HG03066 (cell line): ENCODE measurements around the gene RUNX3.

ENCODE experiments used
- ATAC-seq: cut with Tn5 transposase; IDR thresholded peaks from one replicate; pipeline ENCODE4 v1.9.1; 2021; ENCODE audit warnings: low read depth; ENCODE audit not compliant: unreplicated experiment

Gene RUNX3

DNA sequence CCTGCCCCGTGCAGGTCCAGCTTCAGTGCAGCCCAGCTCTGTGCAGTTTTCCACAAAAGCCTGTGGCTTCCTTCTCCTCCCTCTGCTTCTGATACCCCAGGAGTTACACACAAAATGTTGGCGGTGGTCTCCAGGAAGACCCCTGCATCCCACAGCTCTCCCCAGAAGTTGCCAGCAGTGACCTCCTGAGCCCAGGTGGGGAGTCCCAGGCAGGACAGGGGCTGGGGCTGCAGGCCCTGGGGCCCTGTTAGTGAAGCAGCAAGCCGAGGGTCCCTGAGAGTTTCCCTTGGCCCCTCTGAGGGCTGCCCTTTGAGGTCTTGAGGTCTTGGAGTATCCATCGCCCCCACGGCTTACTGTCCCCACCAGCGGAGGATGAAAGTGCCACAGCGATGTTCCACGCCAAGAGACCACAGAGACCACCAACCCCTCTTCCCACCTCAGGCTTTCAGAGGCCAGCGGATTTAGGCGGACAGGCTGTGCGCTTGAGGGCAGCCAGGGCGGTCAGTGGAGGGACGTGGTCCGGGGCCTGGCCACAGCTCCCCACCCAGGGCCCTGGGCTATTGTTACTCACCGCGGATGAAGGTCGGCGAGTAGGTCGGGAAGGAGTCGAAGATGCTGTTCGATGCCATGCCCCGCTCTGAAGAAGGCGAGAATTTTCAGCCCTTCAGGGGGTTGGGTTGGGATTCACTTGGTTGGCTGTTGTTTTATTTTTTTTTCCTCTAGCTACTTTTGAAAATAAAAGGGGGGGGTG is 34.0 kb upstream of the RUNX3 start:
- ATAC-seq: no peak

DNA sequence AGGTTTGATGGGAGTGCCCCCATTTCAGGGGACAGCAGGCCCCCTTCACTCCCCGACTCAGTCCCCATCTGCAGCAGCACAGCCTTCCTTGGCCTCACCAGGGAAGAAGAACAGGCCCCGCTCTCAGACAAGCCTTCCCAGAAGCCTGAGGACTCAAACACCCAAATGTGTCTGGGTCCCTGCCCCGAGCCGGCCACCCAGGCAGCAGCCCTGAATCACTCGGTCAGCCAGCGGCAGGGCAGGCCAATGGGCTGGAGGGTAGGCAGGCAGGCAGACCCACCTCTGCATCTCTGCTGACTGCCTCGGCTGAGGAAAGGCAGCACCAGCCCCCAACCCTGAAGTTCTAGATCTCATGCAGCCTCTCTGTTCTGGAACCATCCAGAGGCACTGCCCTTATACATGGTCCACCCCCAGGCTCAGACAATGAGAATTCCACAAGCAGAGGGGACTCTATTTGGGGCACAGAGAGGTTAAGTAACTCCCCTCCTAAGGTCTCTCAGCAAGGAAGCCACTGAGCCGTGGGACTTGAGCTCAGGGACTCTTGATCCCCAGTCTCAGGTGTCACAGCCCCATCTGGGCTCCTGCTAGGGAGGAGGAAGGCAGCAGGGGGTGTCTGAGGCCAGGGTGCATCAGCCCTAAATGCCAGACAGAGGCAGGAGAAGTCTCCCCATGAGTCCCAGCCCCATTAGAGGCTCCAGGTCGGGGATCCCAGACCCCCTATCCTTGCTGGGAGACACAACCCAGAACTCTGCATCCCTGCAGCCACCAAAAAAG is 33.2 kb upstream of the RUNX3 start:
- ATAC-seq: no peak

DNA sequence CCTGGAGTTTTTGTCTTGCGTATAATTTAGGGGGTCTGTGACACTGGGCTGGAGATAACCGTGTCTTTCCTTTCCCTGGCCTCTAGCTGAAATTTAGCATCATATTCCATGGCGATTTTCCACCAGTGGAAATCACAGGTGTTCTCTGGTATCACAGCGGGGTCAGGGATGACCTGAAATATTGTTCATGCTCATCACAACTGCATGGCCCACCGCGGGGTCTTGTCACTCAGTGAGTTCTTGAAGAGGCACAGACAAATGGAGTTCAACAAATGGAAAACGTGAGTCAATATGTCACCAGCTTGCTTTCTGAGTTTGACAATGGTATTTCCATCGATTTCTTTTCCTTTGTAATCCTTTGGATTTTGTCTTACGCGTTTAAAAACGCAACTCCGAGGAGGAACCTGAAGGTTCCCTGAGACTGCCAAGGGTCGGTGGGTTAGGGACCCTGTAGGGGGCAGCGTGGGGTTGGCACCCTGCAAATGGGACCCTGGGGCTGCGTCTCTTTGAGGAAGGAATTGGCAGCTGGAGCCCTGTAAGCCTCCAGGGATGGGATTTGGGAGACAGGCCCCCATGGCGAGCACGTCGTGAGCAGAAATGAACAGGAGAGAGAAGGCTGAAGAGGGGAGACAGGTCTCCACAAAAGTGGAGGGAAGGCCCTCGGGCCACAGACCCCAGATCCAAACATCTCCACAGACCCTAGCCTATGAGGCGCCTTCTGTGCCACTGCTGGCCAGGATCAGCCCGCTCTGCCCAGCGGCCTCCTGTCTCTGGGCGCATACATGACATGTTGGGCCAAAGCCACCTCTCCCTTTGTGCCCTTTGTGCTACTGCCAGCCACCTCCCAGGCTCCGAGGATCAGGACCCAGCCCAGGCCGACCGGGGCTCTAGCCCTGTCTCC is 32.1 kb upstream of the RUNX3 start:
- ATAC-seq: no peak

DNA sequence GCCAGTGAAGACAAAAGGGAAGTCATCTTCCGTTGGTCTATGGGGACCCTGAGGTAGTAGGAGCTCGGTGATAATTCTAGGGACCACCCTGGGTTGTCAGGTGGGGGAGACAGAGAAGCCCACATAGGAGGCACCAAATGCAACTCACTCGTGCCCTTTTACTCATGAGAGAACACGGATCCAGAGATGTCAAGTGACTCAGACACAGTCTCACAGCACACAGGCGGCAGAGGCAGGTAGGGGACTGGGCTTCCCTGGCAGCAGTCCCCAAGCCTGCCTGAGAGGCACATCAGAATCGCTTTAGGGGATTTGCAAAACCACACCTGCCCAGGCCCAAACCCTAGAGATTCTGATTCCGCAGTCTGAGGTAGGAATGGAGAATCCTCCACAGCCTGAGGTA is 31.3 kb upstream of the RUNX3 start:
- no peak for ATAC-seq

DNA sequence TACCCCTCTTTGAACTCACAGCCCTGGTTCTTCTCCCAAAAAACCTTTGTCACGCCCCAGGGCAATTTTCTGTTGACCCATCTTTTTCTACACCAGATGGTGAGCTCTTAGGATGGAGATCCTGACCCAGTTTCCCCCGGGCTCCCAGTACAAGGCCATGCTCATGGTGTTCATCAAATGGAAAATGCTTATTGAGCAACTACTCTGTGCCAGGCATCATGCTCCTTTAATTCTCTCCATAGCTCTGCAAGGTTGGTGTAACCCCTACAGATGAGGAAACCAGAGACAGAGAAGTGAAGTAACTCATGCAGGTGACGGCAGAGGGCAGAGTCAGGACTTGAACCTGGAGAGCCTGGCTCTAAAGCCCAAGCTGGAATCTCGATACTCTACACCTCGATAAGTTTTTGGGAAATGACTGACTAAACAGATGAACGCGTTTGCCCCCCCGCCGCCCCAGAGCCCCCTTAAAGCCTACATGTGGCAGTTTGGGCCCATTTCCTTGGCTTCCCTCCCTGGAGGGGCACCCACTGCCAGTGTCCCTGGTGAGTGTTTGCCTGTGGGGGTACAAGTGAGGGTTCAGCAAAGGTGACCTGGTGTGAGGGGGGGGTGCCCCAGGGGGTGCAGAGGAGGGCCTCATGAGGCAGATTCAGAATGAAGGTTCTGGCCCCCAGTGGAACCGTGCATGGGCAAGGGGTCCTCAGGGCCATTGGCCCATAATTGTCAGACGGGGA is 30.2 kb upstream of the RUNX3 start:
- ATAC-seq: no peak

DNA sequence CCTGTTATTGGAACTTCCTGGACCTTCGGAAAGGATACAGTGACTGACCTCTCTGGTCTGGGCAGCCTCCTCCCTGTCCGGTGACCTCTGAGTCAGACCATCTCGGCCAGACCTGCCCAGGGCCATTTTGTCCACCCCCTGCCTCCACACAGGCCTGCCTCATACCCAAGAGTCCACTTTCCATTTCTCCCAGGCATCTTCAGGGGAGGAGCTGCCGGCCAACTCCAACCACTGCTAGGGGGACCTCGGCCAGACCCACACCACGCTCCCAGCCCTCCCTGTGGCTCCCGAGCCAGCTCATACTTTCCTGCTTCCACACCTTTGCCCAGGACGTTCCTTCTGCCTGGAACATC is 29.5 kb upstream of the RUNX3 start:
- no peak for ATAC-seq

DNA sequence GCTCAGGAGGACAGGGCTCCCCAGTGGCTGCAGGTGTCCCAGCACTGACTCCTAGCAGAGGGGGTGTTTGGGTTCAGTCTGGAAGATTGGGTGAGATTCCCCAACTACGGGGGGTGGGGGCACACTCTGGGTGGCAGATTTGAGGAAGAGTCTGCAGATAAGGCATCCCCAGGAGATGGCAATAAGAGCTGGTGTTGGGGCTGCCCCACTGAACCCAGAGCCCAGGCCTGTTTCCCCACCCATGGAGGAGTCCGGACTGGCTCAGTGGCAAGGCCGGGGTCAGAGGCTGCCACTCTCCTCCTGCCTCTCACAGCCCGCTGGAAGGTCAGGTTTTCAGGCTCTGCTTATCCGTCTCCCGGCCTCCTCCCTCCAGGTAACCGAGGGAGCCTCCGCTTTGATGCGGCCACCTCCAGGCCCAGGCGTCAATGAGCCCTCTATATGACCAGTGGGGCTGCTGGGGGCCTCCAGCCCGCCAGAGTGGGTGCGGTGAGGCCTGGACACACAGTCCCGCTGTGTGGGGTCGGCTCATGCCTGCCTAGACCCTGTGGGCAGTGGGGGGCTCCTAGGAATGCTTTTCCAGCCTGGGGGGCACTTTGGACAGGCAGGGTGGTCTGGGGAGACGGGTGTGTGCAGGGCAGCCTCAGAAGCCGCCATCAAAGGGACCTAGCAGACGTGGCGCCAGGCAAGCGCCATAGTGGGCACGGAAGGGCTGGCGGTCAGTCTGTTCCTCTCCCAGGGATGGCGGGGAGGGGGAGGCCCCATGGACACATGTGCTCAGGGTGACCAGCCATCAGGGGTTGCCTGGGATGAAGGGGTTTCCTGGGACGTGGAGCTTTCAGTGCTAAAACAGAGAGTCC is 28.9 kb upstream of the RUNX3 start:
- no peak for ATAC-seq

DNA sequence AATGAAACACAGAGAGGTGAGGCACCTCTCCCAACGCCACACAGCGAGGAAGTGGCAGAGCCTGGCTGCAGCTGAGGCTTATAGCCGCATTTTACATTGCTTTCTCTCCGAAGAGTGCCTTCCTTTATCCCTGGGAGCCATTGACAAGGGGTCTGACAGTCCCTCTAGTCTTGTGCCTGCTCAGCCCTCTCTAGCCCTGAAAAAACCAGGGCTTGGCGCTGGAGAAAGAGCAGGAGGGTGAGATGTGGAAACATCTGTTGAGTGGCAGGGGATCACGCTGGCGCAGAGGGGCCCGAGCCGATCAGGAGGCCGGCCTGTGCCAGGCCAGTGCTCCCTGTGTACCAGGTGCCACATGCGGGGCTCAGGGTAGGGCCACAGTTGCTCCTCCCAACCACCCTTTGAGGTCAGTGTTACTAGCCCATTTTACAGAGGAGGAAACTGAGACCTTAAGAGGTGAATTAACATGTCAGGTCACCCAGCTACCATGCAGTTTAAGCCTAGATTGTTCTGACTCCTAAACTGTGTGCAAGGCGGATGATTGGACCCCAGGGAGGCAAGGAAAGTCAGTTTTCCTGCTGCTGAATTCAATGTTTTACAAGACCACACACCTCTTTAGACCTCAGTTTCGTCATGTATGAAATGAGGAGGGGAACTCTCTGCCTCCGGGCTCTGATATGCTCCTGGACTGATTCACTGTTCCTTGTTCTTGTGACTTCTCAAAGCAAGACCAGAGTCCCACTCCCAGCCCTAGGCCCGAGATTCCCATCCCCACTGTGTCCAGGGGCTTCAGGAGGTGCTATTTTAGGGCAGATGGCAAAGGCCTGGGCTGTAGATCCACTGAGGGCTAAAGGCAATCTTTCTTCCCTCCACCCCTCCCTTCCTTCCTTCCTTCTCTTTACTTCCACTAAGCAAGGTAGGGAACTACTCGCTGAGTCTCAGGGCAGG is 28.0 kb upstream of the RUNX3 start:
- ATAC-seq: no peak

DNA sequence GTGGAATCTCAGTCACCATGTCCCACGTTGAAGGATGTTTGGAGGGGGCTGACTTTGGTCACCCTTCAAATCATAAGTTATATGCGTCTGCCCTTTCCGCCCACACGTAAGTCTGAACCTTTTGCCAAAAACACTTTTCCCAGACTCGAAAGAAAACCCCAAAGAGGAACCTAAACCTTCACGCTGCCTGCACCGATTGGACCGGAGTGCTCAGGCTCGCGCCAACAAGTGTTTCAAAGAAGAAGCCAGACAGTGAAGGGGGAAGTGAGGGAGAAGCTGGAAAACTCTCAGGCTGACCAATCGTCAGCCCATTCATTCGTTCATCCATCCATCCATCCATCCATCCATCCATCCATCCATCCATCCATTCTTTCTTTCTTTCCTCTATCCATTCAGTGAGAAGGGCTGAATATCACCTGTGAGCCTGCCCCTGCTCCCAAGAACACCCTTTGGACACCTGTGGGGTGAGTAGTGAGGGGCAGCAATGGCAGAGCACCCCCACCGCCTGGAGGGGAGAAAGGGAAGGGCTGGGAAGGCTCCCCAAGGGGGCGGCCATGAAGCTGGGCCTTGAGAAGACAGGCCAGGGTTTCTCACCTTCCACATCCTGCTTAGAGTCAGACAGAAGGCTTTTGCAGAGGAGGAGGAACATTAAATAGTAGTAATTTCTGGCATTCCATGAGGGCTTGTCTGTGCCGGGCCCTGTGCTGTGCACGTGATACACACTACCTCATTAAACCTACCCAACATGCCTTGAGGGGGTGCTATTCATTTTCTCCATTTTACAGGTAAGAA is 27.1 kb upstream of the RUNX3 start:
- no peak for ATAC-seq

DNA sequence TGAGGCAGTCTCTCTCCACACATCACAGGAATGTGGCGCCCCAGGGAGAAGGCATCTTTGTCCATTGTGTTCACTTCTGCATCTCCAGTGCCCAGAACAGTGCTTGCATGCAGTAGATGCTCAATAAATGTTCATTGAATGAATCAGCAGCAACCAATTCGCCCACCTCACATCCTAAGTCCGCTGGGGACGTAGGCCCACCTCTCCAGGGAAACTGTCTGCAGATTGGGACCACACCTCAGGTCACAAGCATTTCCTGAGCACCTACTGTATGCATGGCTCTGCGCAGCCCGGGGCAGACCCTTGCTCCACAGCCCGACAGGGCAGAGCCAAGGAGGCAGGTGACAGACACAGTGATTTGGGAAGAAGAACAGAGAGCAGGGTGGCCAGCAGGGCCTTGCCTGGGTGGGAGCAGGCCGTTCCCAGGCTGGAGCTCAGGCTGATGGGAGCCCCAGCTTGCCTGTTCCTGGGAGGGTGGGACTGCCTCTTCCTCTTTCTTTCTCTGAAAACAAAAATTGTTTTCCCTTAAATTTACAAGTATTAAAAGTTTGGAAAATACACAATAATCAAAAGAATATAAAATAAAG is 25.8 kb upstream of the RUNX3 start:
- ATAC-seq: no peak

DNA sequence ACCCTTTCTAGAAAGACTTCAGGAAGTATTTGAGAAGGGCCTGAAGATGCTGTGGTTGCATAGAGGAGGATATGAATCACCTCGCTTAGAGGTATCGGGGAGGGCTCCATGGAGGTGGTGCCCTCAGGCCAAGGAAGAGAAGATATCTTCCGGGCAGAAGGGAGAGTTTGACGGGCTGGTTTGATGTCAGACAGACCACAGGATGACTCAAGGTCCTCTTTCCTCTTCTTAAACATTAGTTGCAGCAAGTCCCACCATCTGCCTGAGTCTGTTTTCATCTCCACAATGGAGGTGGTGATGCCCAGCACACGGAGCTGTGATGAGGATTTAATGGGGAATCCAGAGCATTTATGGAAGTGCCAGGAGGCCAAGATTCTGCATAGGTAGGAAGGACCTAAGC is 25.1 kb upstream of the RUNX3 start:
- ATAC-seq: no peak

DNA sequence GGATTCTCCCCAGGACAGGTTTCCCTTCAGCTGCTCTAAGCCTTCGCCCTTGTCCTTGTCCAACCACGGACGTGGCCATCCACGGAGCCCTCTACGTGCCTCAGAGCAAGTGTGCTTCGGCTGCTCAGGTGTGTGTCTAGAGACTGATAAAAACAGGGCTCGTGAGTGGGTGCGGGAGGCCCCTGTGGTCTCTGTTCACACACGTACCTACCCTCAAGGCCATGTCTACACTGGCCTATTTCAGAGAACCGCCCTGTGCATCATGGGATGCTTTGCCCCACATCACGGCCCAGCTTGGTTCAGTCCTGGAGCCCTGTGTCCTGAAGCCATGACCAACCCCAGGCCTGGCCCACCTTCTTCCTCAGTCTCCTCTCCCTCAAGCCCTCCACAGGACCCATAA is 24.6 kb upstream of the RUNX3 start:
- ATAC-seq: no peak

DNA sequence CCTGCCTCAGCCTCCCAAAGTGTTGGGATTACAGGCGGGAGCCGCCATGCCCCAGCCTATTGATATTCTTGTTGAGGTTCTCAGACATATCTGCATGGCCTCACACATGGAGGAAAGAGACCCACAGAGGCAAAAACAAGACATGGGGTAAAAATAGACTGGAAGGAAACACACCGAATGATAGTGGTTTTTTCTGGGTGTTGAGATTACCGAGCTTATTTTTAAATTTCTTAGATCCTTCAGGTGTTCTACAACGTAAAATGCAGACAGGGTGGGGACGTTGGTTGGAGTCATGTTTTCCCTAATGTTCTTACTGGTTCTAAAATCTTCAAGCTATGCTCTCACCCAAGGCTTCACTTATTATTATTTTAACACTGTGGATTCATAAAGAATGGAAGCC is 23.9 kb upstream of the RUNX3 start:
- no peak for ATAC-seq

DNA sequence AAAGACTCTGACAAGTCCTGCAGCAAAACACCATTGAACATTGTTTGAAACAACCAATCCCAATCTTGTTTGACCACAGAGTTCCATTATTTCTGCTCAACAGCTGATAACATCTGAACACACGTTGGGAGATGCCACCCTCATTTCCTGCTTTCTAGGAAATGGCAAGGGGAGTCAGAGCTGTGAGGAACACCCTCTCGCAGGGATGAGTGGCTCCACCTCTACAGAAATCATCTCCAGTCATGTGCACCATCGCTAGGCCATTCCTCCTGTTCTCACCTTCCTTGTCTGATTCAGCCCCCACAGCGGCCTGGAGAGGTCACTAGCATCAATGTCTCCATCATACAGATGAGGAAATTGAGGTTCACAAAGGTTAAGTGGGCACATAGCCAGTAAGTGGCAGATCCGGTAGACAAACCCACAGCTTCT is 22.4 kb upstream of the RUNX3 start:
- no peak for ATAC-seq

DNA sequence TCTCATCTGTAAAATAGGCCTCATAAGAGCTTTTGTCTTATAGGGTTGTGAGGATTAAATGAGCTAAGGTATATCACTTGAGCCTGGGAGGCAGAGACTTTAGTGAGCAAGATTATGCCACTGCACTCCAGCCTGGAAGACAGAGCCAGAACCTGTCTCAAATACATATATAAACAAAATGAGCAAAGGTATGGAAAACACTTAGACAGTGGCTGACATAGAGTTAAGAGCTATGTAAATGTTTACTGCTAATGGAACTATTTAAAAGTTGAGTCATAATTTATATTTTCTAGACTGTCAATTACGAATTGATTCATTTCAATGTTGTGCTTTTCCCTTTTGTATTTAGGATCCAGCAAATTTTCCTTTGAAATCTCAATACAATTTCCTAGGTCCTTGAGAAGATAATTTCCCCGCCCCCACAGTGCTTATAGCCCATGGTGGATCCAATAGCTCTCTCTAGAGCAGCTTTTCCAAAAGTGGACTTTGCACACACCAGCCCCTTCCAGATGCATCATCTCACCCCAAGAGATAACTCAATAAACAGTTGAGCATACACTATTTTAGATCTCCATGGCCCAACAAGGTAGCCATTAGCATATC is 21.8 kb upstream of the RUNX3 start:
- no peak for ATAC-seq

DNA sequence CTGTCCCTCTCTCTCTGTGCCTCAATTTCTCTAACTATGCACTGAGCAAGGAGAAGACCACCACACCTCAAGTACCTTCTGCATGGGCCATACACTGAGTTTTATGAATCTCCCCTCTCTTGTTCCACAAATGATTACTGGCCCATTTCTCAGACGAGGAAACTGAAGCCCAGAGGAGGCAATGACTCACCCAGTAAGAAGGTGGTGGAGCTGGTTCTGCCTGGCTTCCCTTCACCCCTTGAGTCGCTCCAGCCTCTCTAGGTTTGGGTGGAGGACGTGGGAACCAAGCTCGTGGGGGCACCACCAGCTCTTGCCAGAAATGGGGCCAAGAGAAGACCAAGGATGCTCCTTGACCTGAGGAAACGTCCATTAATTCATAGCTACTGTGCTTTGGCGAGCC is 21.3 kb upstream of the RUNX3 start:
- no peak for ATAC-seq

DNA sequence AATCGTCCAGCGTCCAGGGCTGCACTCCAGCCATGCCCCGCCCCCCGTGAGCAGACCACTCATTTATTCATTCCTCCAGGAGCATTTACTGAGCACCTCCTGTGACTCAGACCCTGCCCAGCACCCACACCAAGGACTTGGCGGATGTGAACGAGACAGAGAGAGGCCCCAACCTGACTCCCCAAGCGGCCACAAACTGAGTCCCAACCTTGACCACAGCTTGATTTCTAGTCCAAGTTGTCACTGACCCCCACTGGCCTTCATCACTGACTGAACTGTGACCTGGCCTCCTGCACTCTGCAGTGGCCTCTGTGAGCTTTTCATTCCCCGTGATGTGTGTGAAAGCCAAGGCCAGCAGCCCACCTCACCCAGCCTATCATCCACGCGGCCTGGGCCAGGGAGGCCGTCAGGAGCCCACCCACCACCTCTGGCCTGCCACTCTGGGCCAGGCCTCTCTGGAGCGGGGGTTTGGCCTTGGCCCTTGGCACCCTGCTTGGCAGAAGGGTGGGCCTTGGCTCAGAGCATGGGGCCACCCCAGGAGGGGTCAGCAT is 19.3 kb upstream of the RUNX3 start:
- no peak for ATAC-seq
